HG03354 (cell line): ENCODE data around the gene ANGPTL5.
"Not testable (repeated sequence)": the region's sequence is repeated elsewhere in the genome, so short reads cannot be mapped to it uniquely, and the experiment has no call there.

ENCODE experiments used
- ATAC-seq: cut with Tn5 transposase; IDR thresholded peaks from one replicate; pipeline ENCODE4 v1.9.1; 2021; ENCODE audit warnings: mild to moderate bottlenecking; ENCODE audit not compliant: unreplicated experiment, poor library complexity, severe bottlenecking

Gene ANGPTL5

DNA sequence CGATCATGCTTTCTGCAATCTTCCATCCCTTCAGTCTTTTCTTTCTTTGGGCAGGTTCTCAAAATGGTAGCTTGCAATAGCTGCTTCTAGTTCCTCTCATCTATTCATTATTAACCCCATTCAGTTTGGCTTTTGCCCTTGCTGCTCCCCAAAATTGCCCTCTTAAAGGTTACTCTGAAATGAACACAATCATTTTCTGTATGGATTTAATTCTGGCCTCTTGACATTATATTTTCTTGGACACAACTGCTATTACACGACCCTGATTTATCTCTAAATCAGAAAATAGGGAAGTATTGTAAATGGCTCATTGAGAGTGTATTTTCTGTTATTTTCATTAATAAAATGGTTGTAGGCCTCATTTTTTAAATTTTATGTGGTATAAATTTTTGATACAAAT lies at the start of gene ANGPTL5:
Gene ANGPTL5, minus strand, starts transcription at position 101 of the 400 bp plus-strand sequence. CDS start 8,613 bp downstream, outside the sequence.
- ATAC-seq: no peak

DNA sequence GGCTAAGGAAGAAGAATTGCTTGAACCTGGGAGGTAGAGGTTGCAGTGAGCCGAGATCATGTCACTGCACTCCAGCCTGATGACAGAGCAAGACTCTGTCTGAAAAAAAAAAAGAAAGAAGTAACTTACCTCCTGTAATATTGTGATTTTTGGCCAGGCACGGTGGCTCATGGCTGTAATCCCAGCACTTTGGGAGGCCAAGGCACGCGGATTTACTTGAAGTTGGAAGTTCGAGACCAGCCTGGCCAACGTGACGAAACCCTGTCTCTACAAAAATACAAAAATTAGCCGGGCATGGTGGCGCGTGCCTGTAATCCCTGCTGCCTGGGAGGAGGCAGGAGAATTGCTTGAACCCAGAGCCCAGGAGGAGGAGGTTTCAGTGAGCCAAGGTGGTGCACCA lies 47.9 kb upstream of the ANGPTL5 start:
- ATAC-seq: not testable (repeated sequence)

DNA sequence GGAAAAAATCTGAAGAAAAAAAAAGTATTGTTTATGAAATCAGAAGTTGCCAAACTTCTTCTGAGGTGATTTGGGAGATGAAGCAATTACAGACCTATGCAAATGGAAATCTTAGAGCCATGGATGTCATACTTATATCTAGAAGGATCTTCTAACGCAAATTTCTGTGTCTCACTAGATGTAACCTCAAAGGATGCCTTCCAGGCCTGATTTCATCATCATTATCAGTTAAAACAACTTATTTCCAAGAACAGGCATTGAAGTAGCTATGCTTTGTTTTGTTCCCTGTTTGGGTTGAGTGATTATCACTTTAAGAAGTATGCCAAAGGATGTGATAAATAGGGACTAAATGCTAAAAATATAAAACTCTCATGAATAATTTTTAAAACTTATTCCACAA lies 43.9 kb upstream of the ANGPTL5 start:
- no peak for ATAC-seq

GRCh38 chr11:101955701-101956100 lies 39.4 kb upstream of the ANGPTL5 start:
- ATAC-seq: no peak

DNA sequence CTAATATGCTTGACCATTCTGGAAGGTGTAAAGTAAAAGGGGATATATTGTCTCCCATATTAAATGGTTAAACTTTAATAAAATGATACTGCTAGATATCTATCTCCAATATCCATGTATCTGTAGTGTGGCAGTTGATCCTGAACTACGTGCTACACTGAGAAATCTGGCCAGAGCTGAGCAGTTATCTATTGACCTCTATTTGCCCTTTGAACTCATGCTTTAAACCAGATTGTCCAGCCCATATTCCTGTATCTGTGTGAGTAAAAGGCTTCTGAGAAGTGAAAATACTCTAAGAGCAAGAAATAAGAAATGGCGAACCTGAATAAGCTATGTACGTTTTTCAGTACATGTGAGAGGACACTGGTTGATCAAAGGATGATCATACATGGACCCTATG lies 39.0 kb upstream of the ANGPTL5 start:
- ATAC-seq: no peak

- no peak for ATAC-seq
Measured at GRCh38 chr11:101949680-101950220, 33.4 kb upstream of the ANGPTL5 start.

DNA sequence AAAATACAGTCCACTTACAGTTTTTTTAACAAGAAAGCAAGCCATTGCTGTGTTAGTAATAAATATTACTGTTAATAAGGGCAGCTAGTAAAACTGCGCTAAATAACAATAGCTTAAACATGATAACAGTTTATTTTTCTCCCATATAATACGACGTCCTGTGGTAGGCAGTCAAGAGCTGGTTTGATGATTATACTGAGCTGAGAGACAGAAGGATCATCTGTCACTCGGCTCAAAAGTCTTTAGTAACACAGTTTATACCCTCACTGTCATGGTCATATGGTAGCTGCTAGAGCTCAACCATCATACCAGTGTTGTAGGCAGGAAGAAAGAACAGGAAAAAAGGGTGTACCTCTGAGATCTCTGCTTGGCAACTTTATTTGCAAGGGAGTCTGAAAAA lies 29.1 kb upstream of the ANGPTL5 start:
- no peak for ATAC-seq

- no peak for ATAC-seq
Measured at GRCh38 chr11:101944923-101945322, 28.6 kb upstream of the ANGPTL5 start.

- no peak for ATAC-seq
Measured at GRCh38 chr11:101940901-101941520, 24.7 kb upstream of the ANGPTL5 start.

GRCh38 chr11:101931692-101932091 lies 15.4 kb upstream of the ANGPTL5 start:
- no peak for ATAC-seq

- ATAC-seq: no peak
Measured at GRCh38 chr11:101929294-101929915, 13.1 kb upstream of the ANGPTL5 start.

DNA sequence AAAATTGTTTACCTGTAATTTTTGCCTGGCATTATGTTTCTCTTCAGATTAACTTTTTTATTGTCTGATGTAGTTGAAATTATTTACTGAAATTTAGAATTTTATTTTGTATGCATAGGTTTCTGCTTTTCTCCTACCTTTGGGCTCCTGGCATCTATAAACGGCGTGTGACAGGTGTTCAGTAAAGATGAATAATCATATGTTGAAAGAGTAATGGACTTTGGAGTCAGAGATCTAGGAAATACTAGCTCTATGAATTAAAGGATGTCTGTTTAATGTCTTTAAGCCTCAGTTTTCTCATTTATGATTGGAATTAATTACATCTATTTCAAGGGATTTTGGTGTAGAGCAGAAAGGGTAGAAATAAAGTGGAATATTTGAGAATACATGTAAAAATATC lies 7.2 kb upstream of the ANGPTL5 start:
- no peak for ATAC-seq

DNA sequence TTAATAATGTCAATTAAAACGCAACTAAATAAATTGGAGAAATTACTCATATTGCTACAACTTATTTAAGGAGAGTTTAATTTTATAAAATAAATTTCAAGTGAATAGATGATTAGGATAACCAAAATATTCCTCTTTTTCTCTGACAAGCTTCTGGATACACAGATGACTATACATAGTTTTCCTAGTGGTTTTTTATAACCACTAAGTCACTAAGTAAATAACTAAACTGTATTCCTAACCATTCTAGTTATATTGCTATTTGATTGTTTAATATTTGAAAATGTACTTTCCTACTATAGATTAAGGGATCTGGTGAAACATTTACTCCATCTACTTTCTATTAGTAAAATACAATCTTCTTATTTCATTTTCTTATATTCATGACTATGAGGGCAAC lies 4.7 kb upstream of the ANGPTL5 start:
- no peak for ATAC-seq

DNA sequence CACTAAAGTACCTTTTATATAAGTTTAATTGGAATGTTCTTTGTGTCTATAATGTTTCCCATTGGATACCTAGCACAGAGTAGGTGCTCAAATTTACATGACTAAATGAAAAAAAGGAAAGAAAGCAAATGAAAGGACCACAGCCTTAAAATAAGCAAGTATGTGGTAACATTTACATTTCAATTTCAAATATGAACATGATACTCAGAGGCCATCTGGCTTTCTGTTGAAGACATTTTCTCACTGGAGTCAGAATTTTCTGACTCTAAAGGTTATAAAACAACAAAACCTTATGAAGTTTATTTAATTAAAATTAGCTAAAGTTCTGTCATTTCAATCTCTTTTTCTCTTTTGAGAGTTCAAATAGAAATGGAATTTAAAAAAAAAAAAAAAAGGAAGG lies 904 bp upstream of the ANGPTL5 start:
- ATAC-seq: no peak

DNA sequence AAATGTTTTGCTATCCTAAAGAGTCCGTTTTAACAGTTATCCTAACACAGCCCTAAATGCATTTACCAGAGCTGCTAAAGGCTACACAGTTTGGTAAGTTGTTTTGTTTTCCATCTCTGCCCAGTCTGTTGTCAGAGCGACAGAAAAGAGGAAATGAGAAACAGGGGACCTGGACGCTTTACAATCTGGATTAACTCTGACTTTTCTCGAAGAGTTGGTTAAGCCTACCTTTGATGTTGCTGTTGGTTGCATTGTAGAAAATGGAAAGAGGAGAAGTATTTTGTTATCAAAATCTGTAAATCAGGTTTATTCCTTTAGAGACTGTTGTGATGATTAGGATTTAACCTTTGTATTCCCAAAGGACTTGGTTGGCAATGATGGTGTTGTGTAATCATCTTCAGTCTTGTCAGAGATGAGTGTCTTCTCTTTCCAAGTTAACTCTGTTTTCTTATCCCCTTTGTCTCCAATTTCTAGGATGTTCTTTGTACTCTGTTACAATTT lies 481 bp downstream of the ANGPTL5 start:
- peak; percentile 60 for ATAC-seq

DNA sequence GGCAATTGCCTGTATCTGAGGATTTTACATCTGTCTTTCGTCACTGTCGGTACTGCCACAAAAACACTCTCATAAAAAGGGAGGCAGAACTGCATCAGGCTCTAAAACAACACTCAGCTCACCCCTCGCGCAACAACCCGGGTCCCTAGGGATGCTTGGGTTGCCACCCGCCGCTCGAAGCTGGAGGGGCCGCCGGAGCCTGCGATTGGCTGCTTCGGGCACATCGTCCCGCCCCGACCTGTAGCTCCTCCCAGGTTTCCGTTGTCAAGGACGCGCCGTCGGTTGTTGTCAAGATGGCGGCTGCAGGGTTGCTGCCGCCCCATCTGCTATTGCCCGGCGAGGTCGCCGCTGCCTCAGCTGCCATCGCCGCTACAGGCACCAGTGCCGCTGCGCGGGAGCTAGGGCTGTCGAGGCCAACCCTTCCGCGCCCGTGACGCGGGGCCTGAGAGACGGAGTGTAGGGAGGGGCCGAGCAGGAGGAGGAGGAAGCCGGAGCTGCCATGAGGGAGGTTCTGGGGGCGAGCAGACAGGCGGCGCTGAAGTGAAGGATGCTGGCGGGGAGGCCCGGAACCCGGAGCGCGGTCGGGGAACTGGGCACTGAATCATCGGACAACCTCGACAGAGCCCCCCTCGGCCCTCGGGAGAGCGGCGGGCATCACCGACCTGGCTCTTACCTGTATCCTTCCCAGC lies 1.4 kb downstream of the ANGPTL5 start, which contains the start of gene CEP126:
Gene CEP126, plus strand, starts transcription at position 273 of the 689 bp plus-strand sequence. Its CDS starts 275 bp downstream, at position 548.
- peak; percentile 98 for ATAC-seq

DNA sequence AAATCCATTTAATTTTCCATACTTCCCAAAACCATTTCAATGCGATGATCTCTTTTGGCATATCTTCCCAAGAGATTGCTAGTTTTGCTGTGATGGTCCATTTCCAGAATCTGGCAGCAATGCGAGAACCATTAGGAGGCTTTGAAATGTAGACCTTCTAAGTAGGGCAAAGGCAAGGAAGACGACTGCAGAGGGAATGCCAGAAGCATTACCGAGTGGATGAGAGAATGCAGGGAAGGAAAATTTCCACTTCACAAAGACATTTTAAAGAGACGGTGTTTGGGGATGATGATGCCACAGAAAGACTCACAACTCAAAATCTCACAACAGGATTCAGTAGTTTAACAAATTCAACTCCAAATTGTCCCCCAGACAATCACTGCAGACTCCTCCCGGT lies 2.0 kb downstream of the ANGPTL5 start:
- ATAC-seq: no peak

DNA sequence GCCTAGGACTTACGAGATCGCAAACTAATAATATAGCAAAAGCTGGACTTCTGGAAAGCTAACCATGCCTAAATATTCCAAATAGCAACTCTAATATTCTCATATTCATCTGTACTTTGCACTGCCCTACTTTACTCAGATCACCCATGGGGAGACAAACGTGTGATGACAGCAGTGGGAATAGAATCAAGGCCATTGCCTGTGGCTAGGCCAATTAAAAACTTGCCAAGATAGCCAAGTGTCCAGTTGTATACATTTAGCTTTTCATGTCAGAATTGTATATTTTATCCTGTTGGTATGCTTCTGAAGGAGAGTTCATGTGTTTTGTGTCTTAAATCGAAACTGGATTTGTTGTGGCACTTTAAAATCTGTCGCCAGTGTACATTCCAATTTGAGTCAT lies 2.7 kb downstream of the ANGPTL5 start:
- ATAC-seq: no peak

DNA sequence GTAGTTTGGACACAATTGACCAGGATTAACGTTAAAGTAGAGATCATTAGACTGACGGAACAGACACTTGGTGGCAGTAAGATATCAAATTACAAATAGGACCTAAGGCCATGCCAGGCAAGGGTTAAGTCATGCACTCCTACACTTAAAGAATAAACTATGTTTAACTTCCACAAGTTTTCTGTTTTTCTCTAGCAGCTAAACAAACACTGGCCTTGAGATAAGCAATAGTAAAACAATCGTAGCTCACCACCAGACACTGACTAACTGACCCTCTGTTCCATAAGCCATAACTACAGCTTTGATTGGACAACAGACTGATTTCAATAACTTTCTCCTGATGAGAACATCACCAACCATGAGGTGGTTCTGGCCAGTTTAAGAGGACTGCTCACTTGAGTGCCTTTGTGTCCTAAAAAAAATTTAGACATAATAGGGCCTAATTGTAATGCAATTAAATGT lies 3.5 kb downstream of the ANGPTL5 start:
- no peak for ATAC-seq

DNA sequence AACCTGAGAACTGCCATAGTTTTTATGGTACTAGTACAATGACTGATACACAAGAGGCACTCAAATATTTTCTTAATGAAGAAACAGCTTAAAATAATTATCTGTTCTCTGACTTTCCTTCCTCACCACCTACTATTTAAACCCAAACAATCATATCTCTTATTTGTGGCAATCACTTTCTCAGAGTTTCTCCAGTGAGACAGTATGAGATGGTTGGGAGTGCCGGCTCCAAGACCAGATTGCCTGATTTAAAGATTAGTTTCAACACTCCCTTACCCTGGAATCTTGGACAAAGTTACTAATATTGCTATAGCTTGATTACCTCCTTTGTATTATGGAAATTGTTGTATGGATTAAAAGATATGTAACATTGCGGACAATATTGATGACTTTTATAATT lies 7.2 kb downstream of the ANGPTL5 start:
- no peak for ATAC-seq
